Caco-2 (cell line): ENCODE results near the gene SLC28A3. TPM values are rescaled to one million over a fixed set of nuclear protein-coding genes. Genes with fewer than 3 reads are reported as not detected.

ENCODE experiments used
- BruUV-seq: library from RNA; stranded (reverse); fragments of 400-500 nt; replicated peaks from 2 replicates; lab custom pipeline; 2021; lab: Mats Ljungman, UMichigan
- CTCF ChIA-PET: fragments of 300-600 bp; sonication (Branson Sonifier 250); formaldehyde crosslinking; loops from one replicate; lab custom pipeline; 2022; ENCODE audit warnings: antibody characterized with exemption; lab: Charles Lee
- POLR2A ChIA-PET: fragments of 300-600 bp; sonication (Branson Sonifier 250); formaldehyde crosslinking; loops from one replicate; lab custom pipeline; 2022; ENCODE audit warnings: antibody characterized with exemption; lab: Charles Lee
- DNase-seq, 2 experiments: peaks; one replicate each; pipeline versions ENCODE4 v3.0.0 to v3.0.0-alpha.2; 2020 to 2022
- H3K27me3 ChIP-seq: replicated peaks from 2 replicates; pipeline ENCODE4 v1.6.0; 2011; ENCODE audit warnings: low read length; ENCODE audit not compliant: control insufficient read depth, insufficient read depth
- H3K36me3 ChIP-seq: 2 replicates; pipeline ENCODE4 v1.5.1; 2011; ENCODE audit warnings: low read length; ENCODE audit not compliant: control insufficient read depth, insufficient read depth
- H3K4me1 ChIP-seq: fragments of 250-450 bp; sonication (Bioruptor Pico); 2 replicates; pipeline ENCODE4 v1.5.1; 2020; ENCODE audit warnings: mild to moderate bottlenecking
- H3K4me3 ChIP-seq: 2 replicates; pipeline ENCODE4 v1.5.1; 2011; ENCODE audit warnings: low read depth, mild to moderate bottlenecking, control low read depth, low read length
- H3K9me3 ChIP-seq: fragments of 250-450 bp; sonication (Bioruptor Pico); 2 replicates; pipeline ENCODE4 v1.5.1; 2020; ENCODE audit warnings: mild to moderate bottlenecking, moderate library complexity
- H3K27ac Mint-ChIP-seq: one replicate; pipeline ENCODE4 v1.8.0; 2022; ENCODE audit warnings: mixed read lengths; ENCODE audit not compliant: unreplicated experiment
- H3K27me3 Mint-ChIP-seq: one replicate; pipeline ENCODE4 v1.8.0; 2022; ENCODE audit warnings: mixed read lengths; ENCODE audit not compliant: insufficient read depth, unreplicated experiment
- H3K36me3 Mint-ChIP-seq: one replicate; pipeline ENCODE4 v1.8.0; 2022; ENCODE audit warnings: mild to moderate bottlenecking, mixed read lengths; ENCODE audit not compliant: insufficient read depth, unreplicated experiment
- H3K4me1 Mint-ChIP-seq: one replicate; pipeline ENCODE4 v1.8.0; 2022; ENCODE audit warnings: low read depth, mixed read lengths; ENCODE audit not compliant: unreplicated experiment
- H3K4me3 Mint-ChIP-seq: one replicate; pipeline ENCODE4 v1.8.0; 2022; ENCODE audit warnings: mild to moderate bottlenecking, moderate library complexity, mixed read lengths; ENCODE audit not compliant: unreplicated experiment
- H3K9me3 Mint-ChIP-seq: one replicate; pipeline ENCODE4 v1.8.0; 2022; ENCODE audit warnings: mixed read lengths; ENCODE audit not compliant: unreplicated experiment
- intact Hi-C: fragments of 100-400 bp; cut with micrococcal nuclease; formaldehyde crosslinking; loops from one replicate; pipeline ENCODE4 v1.10.0; 2022; ENCODE audit not compliant: unreplicated experiment
- total RNA-seq: library from RNA; stranded (reverse); gene quantifications from 2 replicates; pipeline ENCODE4 v1.2.3, GENCODE V29; 2022
- TF ChIP-seq, protein P1 (sequence below), 2 experiments: fragments of 200-600 bp in 1 of 2; IDR thresholded peaks; 1 replicate in 1 of 2; 2 replicates in 1 of 2; pipeline versions ENCODE4 v1.5.1 to v1.8.0; 2011 to 2022; ENCODE audit warnings: antibody characterized with exemption in 1 of 2, control low read depth in 1 of 2, inconsistent platforms in 1 of 2, low read depth in 1 of 2, low read length in 1 of 2, mild to moderate bottlenecking in 1 of 2, moderate library complexity in 1 of 2; ENCODE audit not compliant: insufficient read depth in 1 of 2, severe bottlenecking in 1 of 2, unreplicated experiment in 1 of 2

Gene SLC28A3
- total RNA-seq, 1 experiment from 2014 or later, result 2.6 TPM

DNA sequence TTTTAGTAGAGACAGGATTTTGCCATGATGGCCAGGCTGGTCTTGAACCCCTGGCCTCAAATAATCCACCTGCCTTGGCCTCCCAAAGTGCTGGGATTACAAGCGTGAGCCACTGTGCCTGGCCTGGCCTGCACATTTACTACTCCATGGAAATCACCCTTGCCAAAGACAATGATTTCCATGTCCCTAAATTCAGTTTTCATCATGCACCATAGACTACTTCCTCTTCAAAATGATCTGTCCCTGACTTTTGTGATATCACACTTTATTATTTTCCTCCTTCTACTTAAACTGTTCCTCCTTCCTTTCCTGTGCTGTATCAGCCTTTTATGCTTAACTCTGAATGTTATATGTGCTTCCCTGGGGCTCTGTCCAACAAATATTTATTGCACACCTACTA lies 20.3 kb downstream of the SLC28A3 start:
- no peaks in the 10 kb centered on the region for H3K4me1 Mint-ChIP-seq
- no peaks in the 10 kb centered on the region for H3K27me3 ChIP-seq
- no peak overlapping the region for H3K4me3 Mint-ChIP-seq
- intact Hi-C loops, result no loop called here
- ChIA-PET CTCF (no interaction called here), POLR2A (no interaction called here)
- no peak overlapping the region for H3K4me3 ChIP-seq
- H3K27me3 Mint-ChIP-seq, result no peaks in the 10 kb centered on the region
- DNase-seq, result no peak
- H3K4me1 ChIP-seq, result no peaks in the 10 kb centered on the region
- H3K36me3 ChIP-seq, result no peaks in the 10 kb centered on the region
- H3K9me3 ChIP-seq, result no peaks in the 10 kb centered on the region
- no peak overlapping the region for H3K27ac Mint-ChIP-seq
- H3K36me3 Mint-ChIP-seq, result peaks cover 6% of the 10 kb centered on the region
- no TSS peak for BruUV-seq
- H3K9me3 Mint-ChIP-seq, result no peaks in the 10 kb centered on the region
- TF ChIP-seq, protein P1, sequence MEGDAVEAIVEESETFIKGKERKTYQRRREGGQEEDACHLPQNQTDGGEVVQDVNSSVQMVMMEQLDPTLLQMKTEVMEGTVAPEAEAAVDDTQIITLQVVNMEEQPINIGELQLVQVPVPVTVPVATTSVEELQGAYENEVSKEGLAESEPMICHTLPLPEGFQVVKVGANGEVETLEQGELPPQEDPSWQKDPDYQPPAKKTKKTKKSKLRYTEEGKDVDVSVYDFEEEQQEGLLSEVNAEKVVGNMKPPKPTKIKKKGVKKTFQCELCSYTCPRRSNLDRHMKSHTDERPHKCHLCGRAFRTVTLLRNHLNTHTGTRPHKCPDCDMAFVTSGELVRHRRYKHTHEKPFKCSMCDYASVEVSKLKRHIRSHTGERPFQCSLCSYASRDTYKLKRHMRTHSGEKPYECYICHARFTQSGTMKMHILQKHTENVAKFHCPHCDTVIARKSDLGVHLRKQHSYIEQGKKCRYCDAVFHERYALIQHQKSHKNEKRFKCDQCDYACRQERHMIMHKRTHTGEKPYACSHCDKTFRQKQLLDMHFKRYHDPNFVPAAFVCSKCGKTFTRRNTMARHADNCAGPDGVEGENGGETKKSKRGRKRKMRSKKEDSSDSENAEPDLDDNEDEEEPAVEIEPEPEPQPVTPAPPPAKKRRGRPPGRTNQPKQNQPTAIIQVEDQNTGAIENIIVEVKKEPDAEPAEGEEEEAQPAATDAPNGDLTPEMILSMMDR (IDR thresholded peaks at IDR 0.05; ENCODE audit: insufficient read depth in 1 of 2, low read depth in 1 of 2, low read length in 1 of 2, severe bottlenecking in 1 of 2, unreplicated experiment in 1 of 2), result no peak

GRCh38 chr9:84319632-84320031 lies 20.9 kb downstream of the SLC28A3 start:
- Mint-ChIP-seq H3K9me3 (no peaks in the 10 kb centered on the region), H3K4me3 (no peak overlapping the region), H3K36me3 (peaks cover 6% of the 10 kb centered on the region), H3K27ac (no peak overlapping the region), H3K4me1 (no peaks in the 10 kb centered on the region), H3K27me3 (no peaks in the 10 kb centered on the region)
- no peaks in the 10 kb centered on the region for H3K4me1 ChIP-seq
- no peak overlapping the region for H3K4me3 ChIP-seq
- no peak for DNase-seq
- H3K27me3 ChIP-seq, result no peaks in the 10 kb centered on the region
- ChIA-PET CTCF (interaction anchor here (0.6 to 0.7 kb wide), 2 partner anchors 65 to 89 kb away, joined by 5 read pairs; no protein-coding TSS in a partner anchor), POLR2A (no interaction called here)
- BruUV-seq, result no TSS peak
- H3K9me3 ChIP-seq, result no peaks in the 10 kb centered on the region
- intact Hi-C loops, result no loop called here
- no peaks in the 10 kb centered on the region for H3K36me3 ChIP-seq
- TF ChIP-seq, protein P1 (IDR thresholded peaks at IDR 0.05; ENCODE audit: insufficient read depth in 1 of 2, low read depth in 1 of 2, low read length in 1 of 2, severe bottlenecking in 1 of 2, unreplicated experiment in 1 of 2), result no peak

DNA sequence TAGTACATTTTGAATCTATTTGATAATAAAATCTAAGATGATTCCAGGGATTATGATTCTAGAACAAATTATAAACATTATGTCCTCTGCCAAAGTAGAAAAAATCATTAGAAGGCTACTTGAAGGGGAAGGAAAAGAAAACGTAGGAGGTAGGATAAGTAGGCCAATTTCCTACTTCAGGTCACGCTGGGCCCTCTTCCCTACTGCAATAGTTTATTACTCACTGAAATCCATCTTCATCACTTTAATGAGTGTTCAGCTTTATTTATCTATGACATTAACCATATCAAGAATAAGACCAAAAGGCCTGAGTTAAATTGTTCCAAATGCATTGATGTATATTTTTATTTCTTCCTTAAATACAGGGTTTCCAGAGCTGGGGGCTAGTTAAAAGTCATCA lies 21.6 kb downstream of the SLC28A3 start:
- CTCF ChIA-PET, result no interaction called here
- TF ChIP-seq, protein P1 (IDR thresholded peaks at IDR 0.05; ENCODE audit: insufficient read depth in 1 of 2, low read depth in 1 of 2, low read length in 1 of 2, severe bottlenecking in 1 of 2, unreplicated experiment in 1 of 2), result no peak
- H3K36me3 Mint-ChIP-seq, result peaks cover 6% of the 10 kb centered on the region
- no peaks in the 10 kb centered on the region for H3K36me3 ChIP-seq
- no peak for DNase-seq
- POLR2A ChIA-PET, result no interaction called here
- H3K4me1 ChIP-seq, result no peaks in the 10 kb centered on the region
- intact Hi-C loops, result no loop called here
- no peak overlapping the region for H3K4me3 Mint-ChIP-seq
- H3K27me3 Mint-ChIP-seq, result no peaks in the 10 kb centered on the region
- H3K4me3 ChIP-seq, result no peak overlapping the region
- H3K9me3 ChIP-seq, result no peaks in the 10 kb centered on the region
- H3K27me3 ChIP-seq, result no peaks in the 10 kb centered on the region
- H3K9me3 Mint-ChIP-seq, result no peaks in the 10 kb centered on the region
- no peaks in the 10 kb centered on the region for H3K4me1 Mint-ChIP-seq
- H3K27ac Mint-ChIP-seq, result no peak overlapping the region
- BruUV-seq, result no TSS peak
